Hematopoietic multipotent progenitor cell treated with erythropoietin and hydrocortisone succinate and interleukin-3 and kit ligand, for 8 days (in vitro differentiated cells): Measurements from ENCODE around the gene KIF3B.
"Not testable (repeated sequence)": the region's sequence is repeated elsewhere in the genome, so short reads cannot be mapped to it uniquely, and the experiment has no call there.

ENCODE experiments used
- DNase-seq: peaks from one replicate; pipeline ENCODE4 v3.0.0-alpha.2; 2015

KIF3B gene

GRCh38 chr20:32277361-32278198 is at the start of gene KIF3B:
Gene KIF3B, plus strand, starts transcription at chr20:32277651. Its CDS starts 32,127 bp downstream, at chr20:32309778.
- DNase-seq: peak; percentile 86

GRCh38 chr20:32227744-32228688 is 49.4 kb upstream of the KIF3B start:
- DNase-seq: no peak

GRCh38 chr20:32229251-32229747 is 48.2 kb upstream of the KIF3B start:
- DNase-seq: no peak

- no peak for DNase-seq
These were observed 46.7 kb upstream of the KIF3B start for GRCh38 chr20:32230707-32231106.

- no peak for DNase-seq
These were observed 46.2 kb upstream of the KIF3B start for GRCh38 chr20:32231245-32231644.

GRCh38 chr20:32231847-32232246 is 45.6 kb upstream of the KIF3B start:
- no peak for DNase-seq

- no peak for DNase-seq
These were observed 45.0 kb upstream of the KIF3B start for GRCh38 chr20:32232326-32232886.

GRCh38 chr20:32233286-32233685 is 44.2 kb upstream of the KIF3B start:
- DNase-seq: no peak

GRCh38 chr20:32234135-32234808 is 43.2 kb upstream of the KIF3B start:
- no peak for DNase-seq

- DNase-seq: no peak
These were observed 42.0 kb upstream of the KIF3B start for GRCh38 chr20:32235331-32236047.

- no peak for DNase-seq
These were observed 41.4 kb upstream of the KIF3B start for GRCh38 chr20:32236048-32236533.

GRCh38 chr20:32236819-32237218 is 40.6 kb upstream of the KIF3B start:
- no peak for DNase-seq

GRCh38 chr20:32237419-32237818 is 40.0 kb upstream of the KIF3B start:
- no peak for DNase-seq

GRCh38 chr20:32238483-32239425 is 38.7 kb upstream of the KIF3B start:
- no peak for DNase-seq

- DNase-seq: no peak
These were observed 37.2 kb upstream of the KIF3B start for GRCh38 chr20:32240205-32240604.

GRCh38 chr20:32241807-32242206 is 35.6 kb upstream of the KIF3B start:
- no peak for DNase-seq

GRCh38 chr20:32244150-32244823 is 33.2 kb upstream of the KIF3B start:
- no peak for DNase-seq

GRCh38 chr20:32244959-32245358 is 32.5 kb upstream of the KIF3B start:
- no peak for DNase-seq

- not testable (repeated sequence) for DNase-seq
These were observed 31.2 kb upstream of the KIF3B start for GRCh38 chr20:32246208-32246607.

GRCh38 chr20:32248043-32248442 is 29.4 kb upstream of the KIF3B start:
- no peak for DNase-seq
